ENCODE data around the gene RFX1. TPM values are rescaled to one million over a fixed set of nuclear protein-coding genes. Genes with fewer than 3 reads are reported as not detected.

The RFX1 gene
- total and polyA plus RNA-seq, 2 donors (not counting 1 experiment from before 2014, with no cell fraction given), result 9.2 to 33.3 TPM

GRCh38 chr19:14030997-14031718 lies 25.0 kb upstream of the RFX1 start:
- TF ChIP-seq EZH2 (IDR thresholded peaks at IDR 0.05; ENCODE audit: borderline replicate concordance, insufficient read depth, low read depth, low read length, poor library complexity, severe bottlenecking), result no peak
- TF ChIP-seq CTCF (IDR thresholded peaks at IDR 0.05), result no peak
- Histone ChIP-seq H3K4me2 (replicated peaks; ENCODE audit: low read depth, low read length, poor library complexity, severe bottlenecking) (peak overlapping the region; percentile 83), H3K4me1 (ENCODE audit: control insufficient read depth in 2 of 2, insufficient read depth in 2 of 2, low read length in 2 of 2) (peaks cover 22 to 42% of the 10 kb centered on the region in 2 donors), H3K4me3 (ENCODE audit: control extremely low read depth in 1 of 5, extremely low read depth in 1 of 5, insufficient read depth in 1 of 5, low read depth in 2 of 5, low read length in 4 of 5) (peak overlapping the region in 4 of 5 experiments; percentile 76 to 95 (median 86)), H3K9me3 (ENCODE audit: control extremely low read depth in 1 of 3, control insufficient read depth in 2 of 3, insufficient read depth in 1 of 3, low read length in 2 of 3) (peaks cover 0 to 5% (median 0%) of the 10 kb centered on the region in 3 donors), H3K9ac (ENCODE audit: low read length) (peak overlapping the region; percentile 75), H3K27ac (ENCODE audit: low read length in 2 of 2) (peak overlapping the region; percentile 83 to 94), H3K27me3 (replicated peaks in 1 of 4; ENCODE audit: control extremely low read depth in 1 of 4, control insufficient read depth in 3 of 4, insufficient read depth in 4 of 4, low read length in 3 of 4) (no peaks in the 10 kb centered on the region), H3K36me3 (replicated peaks in 1 of 2; ENCODE audit: control extremely low read depth in 1 of 2, control insufficient read depth in 1 of 2, extremely low read depth in 1 of 2, insufficient read depth in 2 of 2, low read length in 1 of 2) (peaks cover 2 to 7% of the 10 kb centered on the region in 2 experiments), H2AFZ (ENCODE audit: insufficient read depth, low read depth, low read length, poor library complexity, severe bottlenecking) (peak overlapping the region; percentile 73), H3K79me2 (ENCODE audit: control insufficient read depth, insufficient read depth, low read length) (peaks cover 22% of the 10 kb centered on the region), H4K20me1 (ENCODE audit: control insufficient read depth, insufficient read depth, low read length, poor library complexity, severe bottlenecking) (peaks cover 11% of the 10 kb centered on the region)
- ATAC-seq (ENCODE audit: low read depth) (no peak), DNase-seq (no peak)
- WGBS (ENCODE audit: insufficient coverage), result 44% methylated on average over 10 of the region's 20 CpGs
- H3K27me3 Mint-ChIP-seq, result no peaks in the 10 kb centered on the region
- ChIA-PET POLR2A (interaction anchor here (0.6 to 2.7 kb wide), 20 partner anchors 9 to 466 kb away, joined by 3 to 24 read pairs (median 4); partner anchors contain the start of genes DCAF15, RFX1 and ZSWIM4), CTCF (interaction anchor here (0.6 to 3.8 kb wide), 37 partner anchors 9 to 434 kb away, joined by 3 to 30 read pairs (median 4); partner anchors contain the start of genes ASF1B, DCAF15, MISP3 and RFX1)
- H3K27ac Mint-ChIP-seq, result peak overlapping the region; percentile 94
- H3K9me3 Mint-ChIP-seq (ENCODE audit: insufficient read depth), result no peaks in the 10 kb centered on the region
- H3K4me3 Mint-ChIP-seq, result peak overlapping the region; percentile 94
- intact Hi-C loops (cut with micrococcal nuclease), result no loop called here
- H3K4me1 Mint-ChIP-seq, result peaks cover 38% of the 10 kb centered on the region

GRCh38 chr19:14028901-14029300 lies 22.8 kb upstream of the RFX1 start:
- H2AFZ ChIP-seq (ENCODE audit: insufficient read depth, low read depth, low read length, poor library complexity, severe bottlenecking), result no peak overlapping the region
- WGBS (ENCODE audit: insufficient coverage), result 100% methylated on average over 2 of the region's 4 CpGs
- peaks cover 22 to 40% of the 10 kb centered on the region in 2 donors for H3K4me1 ChIP-seq (ENCODE audit: control insufficient read depth in 2 of 2, insufficient read depth in 2 of 2, low read length in 2 of 2)
- Mint-ChIP-seq H3K4me3 (no peak overlapping the region), H3K9me3 (ENCODE audit: insufficient read depth) (no peaks in the 10 kb centered on the region), H3K27me3 (no peaks in the 10 kb centered on the region), H3K4me1 (peaks cover 32% of the 10 kb centered on the region), H3K27ac (peak overlapping the region; percentile 50)
- H3K27ac ChIP-seq (ENCODE audit: low read length in 2 of 2), result no peak overlapping the region
- no peak overlapping the region for H3K9ac ChIP-seq (ENCODE audit: low read length)
- no peaks in the 10 kb centered on the region for H3K27me3 ChIP-seq (replicated peaks in 1 of 4; ENCODE audit: control extremely low read depth in 1 of 4, control insufficient read depth in 3 of 4, insufficient read depth in 4 of 4, low read length in 3 of 4)
- TF ChIP-seq CTCF (IDR thresholded peaks at IDR 0.05) (no peak), EZH2 (IDR thresholded peaks at IDR 0.05; ENCODE audit: borderline replicate concordance, insufficient read depth, low read depth, low read length, poor library complexity, severe bottlenecking) (no peak)
- intact Hi-C loops (cut with micrococcal nuclease), result no loop called here
- no peak overlapping the region for H3K4me3 ChIP-seq (ENCODE audit: control extremely low read depth in 1 of 5, extremely low read depth in 1 of 5, insufficient read depth in 1 of 5, low read depth in 2 of 5, low read length in 4 of 5)
- peaks cover 0 to 5% (median 0%) of the 10 kb centered on the region in 3 donors for H3K9me3 ChIP-seq (ENCODE audit: control extremely low read depth in 1 of 3, control insufficient read depth in 2 of 3, insufficient read depth in 1 of 3, low read length in 2 of 3)
- no peak for ATAC-seq (ENCODE audit: low read depth)
- POLR2A ChIA-PET, result interaction anchor here (0.6 to 1.6 kb wide), 3 partner anchors 19 to 23 kb away, joined by 3 to 5 read pairs (median 4); partner anchors contain the start of gene RFX1
- H3K36me3 ChIP-seq (replicated peaks in 1 of 2; ENCODE audit: control extremely low read depth in 1 of 2, control insufficient read depth in 1 of 2, extremely low read depth in 1 of 2, insufficient read depth in 2 of 2, low read length in 1 of 2), result peaks cover under 1 to 1% of the 10 kb centered on the region in 2 experiments
- H3K4me2 ChIP-seq (replicated peaks; ENCODE audit: low read depth, low read length, poor library complexity, severe bottlenecking), result peak overlapping the region; percentile 26
- peaks cover 3% of the 10 kb centered on the region for H4K20me1 ChIP-seq (ENCODE audit: control insufficient read depth, insufficient read depth, low read length, poor library complexity, severe bottlenecking)
- DNase-seq, result no peak
- H3K79me2 ChIP-seq (ENCODE audit: control insufficient read depth, insufficient read depth, low read length), result peaks cover 13% of the 10 kb centered on the region
- CTCF ChIA-PET, result interaction anchor here (0.5 to 1.9 kb wide), 6 partner anchors 10 to 126 kb away, joined by 3 to 7 read pairs (median 4); no protein-coding TSS in a partner anchor

Data from B cell (primary cell).